ENCODE results near the gene C1QL4.

The C1QL4 gene

DNA sequence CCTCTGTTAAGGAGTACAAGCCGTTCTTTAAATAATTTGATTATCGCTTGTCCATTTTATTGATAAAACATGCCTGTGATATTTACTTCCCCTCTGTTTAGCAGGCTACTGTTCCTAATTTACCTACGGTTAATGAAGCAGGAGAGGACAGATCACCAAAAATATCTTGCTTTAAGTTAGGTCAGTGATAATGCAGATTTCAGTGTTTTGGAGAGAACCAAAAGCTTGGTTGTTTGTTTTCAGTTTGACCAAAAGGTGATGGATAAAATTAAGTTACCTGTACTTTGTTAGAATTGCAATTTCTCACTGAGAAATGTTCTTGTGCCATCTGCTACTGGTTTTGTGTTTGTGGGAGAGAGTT is 31.2 kb upstream of the C1QL4 start:
- TF ChIP-seq ZC3H10 (CRISPR knock-in tag; IDR thresholded peaks at IDR 0.05) (no peak), ZFP3 (CRISPR knock-in tag; IDR thresholded peaks at IDR 0.05) (no peak)
- TF ChIP-seq, protein P1, sequence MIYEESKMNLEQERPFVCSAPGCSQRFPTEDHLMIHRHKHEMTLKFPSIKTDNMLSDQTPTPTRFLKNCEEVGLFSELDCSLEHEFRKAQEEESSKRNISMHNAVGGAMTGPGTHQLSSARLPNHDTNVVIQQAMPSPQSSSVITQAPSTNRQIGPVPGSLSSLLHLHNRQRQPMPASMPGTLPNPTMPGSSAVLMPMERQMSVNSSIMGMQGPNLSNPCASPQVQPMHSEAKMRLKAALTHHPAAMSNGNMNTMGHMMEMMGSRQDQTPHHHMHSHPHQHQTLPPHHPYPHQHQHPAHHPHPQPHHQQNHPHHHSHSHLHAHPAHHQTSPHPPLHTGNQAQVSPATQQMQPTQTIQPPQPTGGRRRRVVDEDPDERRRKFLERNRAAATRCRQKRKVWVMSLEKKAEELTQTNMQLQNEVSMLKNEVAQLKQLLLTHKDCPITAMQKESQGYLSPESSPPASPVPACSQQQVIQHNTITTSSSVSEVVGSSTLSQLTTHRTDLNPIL (CRISPR knock-in tag; IDR thresholded peaks at IDR 0.05; ENCODE audit: low read depth) = no peak
- no peak for ATAC-seq

DNA sequence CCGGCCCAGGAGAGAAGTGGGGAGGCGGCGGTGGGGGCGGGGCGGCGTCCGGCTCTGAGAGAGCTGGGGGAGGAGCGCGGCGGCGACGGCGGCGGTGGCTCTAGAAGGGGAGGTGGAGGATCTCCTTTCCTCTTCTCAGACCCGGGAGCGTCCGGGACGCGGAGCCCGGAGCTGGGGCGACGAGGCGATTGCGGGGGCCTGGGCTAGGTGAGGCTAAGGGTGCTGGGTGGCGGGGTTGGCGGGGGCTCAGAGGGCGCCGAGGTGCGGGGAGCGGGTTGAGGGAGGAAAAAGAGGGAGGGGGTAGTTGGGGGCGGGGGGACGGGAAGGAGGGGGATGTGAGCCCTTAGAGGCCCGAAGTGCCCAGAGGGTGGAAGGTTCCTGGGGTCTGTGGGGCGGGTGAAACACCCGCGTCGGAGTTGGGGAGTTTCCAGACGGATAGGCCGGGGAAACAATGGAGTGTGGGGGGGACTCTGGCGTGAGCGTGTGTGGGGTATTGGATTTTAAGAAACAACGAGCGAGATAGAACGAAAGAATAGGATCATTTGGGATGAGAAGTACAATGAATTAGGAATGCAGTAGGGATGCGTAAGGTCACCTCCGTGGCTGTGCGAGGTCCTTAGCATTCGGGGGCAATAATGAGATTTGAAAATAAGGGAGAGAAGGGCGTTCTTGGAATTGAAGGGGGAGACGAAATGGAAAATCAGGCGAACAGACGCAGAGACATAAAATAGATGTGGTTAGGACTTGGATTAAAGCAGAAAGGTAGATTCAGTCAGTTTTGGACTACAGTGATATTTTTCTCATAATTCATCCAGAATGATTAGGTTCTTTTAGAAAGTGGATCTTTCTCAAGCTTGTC is 30.6 kb upstream of the C1QL4 start, which contains the start of gene SPATS2:
TSS of gene SPATS2 (plus strand) at position 82 of the 859 bp plus-strand sequence. CDS start 93,551 bp downstream, outside the sequence.
- TF ChIP-seq, protein P2, sequence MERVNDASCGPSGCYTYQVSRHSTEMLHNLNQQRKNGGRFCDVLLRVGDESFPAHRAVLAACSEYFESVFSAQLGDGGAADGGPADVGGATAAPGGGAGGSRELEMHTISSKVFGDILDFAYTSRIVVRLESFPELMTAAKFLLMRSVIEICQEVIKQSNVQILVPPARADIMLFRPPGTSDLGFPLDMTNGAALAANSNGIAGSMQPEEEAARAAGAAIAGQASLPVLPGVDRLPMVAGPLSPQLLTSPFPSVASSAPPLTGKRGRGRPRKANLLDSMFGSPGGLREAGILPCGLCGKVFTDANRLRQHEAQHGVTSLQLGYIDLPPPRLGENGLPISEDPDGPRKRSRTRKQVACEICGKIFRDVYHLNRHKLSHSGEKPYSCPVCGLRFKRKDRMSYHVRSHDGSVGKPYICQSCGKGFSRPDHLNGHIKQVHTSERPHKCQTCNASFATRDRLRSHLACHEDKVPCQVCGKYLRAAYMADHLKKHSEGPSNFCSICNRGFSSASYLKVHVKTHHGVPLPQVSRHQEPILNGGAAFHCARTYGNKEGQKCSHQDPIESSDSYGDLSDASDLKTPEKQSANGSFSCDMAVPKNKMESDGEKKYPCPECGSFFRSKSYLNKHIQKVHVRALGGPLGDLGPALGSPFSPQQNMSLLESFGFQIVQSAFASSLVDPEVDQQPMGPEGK (CRISPR knock-in tag; IDR thresholded peaks at IDR 0.05; ENCODE audit: borderline replicate concordance) = no peak
- TF ChIP-seq TOX (CRISPR knock-in tag; IDR thresholded peaks at IDR 0.05; ENCODE audit: borderline replicate concordance) = no peak
- 0 out of 2 replicates have a peak, but pooled peaks have one; percentile 48 for TF ChIP-seq GLIS3 (CRISPR knock-in tag; IDR thresholded peaks at IDR 0.05)
- peak; percentile 8 for ATAC-seq

DNA sequence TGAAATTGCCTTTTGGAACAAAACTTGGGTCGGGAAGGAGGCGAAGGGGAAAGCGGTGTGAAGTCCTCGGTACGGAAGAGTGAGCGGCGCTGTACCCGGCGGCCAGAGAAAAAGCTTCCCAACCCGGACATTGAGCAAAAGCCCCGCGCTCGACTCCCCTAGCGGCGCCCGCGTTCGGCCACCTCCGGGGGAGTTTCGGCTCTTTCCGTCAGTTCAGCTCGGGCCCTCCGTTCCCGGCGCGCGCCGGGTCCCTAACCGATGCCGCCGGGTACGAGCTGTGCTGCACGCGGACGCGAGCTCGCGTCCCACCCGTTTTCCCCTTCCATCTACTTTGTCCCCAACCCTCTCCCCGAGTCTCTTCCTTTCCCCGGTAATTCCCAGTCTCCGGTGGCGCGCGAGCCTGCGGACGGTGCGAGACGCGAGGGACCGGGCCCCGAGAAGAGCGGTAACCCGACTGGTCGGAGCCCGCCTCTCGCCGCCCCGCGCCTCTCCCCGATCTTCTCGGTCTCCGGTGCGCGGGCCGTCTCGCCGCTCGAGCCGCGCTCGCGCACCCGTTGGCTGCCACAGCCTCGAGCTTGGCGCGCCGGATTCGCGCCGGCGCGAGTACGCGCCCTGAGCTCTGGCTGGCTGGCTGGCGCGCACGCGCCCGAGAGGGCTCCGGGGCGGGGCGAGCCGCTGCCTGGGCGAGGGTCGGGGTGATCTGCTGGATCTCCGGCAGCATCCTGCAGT is 29.8 kb upstream of the C1QL4 start:
- TF ChIP-seq, protein P3, sequence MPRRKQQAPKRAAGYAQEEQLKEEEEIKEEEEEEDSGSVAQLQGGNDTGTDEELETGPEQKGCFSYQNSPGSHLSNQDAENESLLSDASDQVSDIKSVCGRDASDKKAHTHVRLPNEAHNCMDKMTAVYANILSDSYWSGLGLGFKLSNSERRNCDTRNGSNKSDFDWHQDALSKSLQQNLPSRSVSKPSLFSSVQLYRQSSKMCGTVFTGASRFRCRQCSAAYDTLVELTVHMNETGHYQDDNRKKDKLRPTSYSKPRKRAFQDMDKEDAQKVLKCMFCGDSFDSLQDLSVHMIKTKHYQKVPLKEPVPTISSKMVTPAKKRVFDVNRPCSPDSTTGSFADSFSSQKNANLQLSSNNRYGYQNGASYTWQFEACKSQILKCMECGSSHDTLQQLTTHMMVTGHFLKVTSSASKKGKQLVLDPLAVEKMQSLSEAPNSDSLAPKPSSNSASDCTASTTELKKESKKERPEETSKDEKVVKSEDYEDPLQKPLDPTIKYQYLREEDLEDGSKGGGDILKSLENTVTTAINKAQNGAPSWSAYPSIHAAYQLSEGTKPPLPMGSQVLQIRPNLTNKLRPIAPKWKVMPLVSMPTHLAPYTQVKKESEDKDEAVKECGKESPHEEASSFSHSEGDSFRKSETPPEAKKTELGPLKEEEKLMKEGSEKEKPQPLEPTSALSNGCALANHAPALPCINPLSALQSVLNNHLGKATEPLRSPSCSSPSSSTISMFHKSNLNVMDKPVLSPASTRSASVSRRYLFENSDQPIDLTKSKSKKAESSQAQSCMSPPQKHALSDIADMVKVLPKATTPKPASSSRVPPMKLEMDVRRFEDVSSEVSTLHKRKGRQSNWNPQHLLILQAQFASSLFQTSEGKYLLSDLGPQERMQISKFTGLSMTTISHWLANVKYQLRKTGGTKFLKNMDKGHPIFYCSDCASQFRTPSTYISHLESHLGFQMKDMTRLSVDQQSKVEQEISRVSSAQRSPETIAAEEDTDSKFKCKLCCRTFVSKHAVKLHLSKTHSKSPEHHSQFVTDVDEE (CRISPR knock-in tag; IDR thresholded peaks at IDR 0.05) = peak; percentile 91
- TF ChIP-seq TOX (CRISPR knock-in tag; IDR thresholded peaks at IDR 0.05; ENCODE audit: borderline replicate concordance) (no peak), ARNTL (CRISPR knock-in tag; IDR thresholded peaks at IDR 0.05; ENCODE audit: borderline replicate concordance, low read depth) (no peak), ZFP3 (CRISPR knock-in tag; IDR thresholded peaks at IDR 0.05) (peak; percentile 70; the same call in 1 of the 2 replicates), GLIS3 (CRISPR knock-in tag; IDR thresholded peaks at IDR 0.05) (peak; percentile 73; the same call in 1 of the 2 replicates), RARB (CRISPR knock-in tag; IDR thresholded peaks at IDR 0.05) (no peak)
- peak; percentile 85 for ATAC-seq

DNA sequence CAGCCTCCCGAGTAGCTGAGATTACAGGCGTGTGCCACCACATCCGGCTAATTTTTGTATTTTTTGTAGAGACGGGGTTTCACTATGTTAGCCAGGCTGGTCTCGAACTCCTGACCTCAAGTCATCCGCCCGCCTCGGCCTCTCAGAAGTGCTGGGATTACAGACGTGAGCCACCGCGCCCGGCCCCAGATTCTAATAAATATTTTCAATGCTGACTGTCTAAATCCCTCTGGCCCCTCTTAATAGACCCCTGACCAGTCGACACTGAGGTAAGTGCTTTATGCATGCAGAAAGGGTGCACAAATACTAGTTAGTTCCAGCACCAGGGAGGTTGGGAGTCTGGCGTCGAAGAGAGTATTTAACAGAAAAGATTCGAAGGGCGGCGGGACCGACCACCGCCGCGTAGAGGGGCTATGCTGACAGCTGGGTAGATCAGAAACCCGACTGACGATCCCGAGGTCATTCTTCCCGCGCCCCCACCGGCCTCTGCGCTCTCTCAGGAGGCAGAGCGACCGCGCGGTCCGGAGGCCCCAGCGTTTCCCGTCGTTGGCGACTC is 29.2 kb upstream of the C1QL4 start:
- TF ChIP-seq TOX (CRISPR knock-in tag; IDR thresholded peaks at IDR 0.05; ENCODE audit: borderline replicate concordance) (no peak), TCF4 (CRISPR knock-in tag; IDR thresholded peaks at IDR 0.05; ENCODE audit: borderline replicate concordance) (no peak), ZNF8 (CRISPR knock-in tag; IDR thresholded peaks at IDR 0.05) (no peak), RARB (CRISPR knock-in tag; IDR thresholded peaks at IDR 0.05) (no peak), ZNF70 (CRISPR knock-in tag; IDR thresholded peaks at IDR 0.05) (no peak), ESRRG (CRISPR knock-in tag; IDR thresholded peaks at IDR 0.05) (no peak), OSR1 (CRISPR knock-in tag; IDR thresholded peaks at IDR 0.05) (no peak), BACH2 (CRISPR knock-in tag; IDR thresholded peaks at IDR 0.05; ENCODE audit: borderline replicate concordance) (no peak)
- TF ChIP-seq, protein P4, sequence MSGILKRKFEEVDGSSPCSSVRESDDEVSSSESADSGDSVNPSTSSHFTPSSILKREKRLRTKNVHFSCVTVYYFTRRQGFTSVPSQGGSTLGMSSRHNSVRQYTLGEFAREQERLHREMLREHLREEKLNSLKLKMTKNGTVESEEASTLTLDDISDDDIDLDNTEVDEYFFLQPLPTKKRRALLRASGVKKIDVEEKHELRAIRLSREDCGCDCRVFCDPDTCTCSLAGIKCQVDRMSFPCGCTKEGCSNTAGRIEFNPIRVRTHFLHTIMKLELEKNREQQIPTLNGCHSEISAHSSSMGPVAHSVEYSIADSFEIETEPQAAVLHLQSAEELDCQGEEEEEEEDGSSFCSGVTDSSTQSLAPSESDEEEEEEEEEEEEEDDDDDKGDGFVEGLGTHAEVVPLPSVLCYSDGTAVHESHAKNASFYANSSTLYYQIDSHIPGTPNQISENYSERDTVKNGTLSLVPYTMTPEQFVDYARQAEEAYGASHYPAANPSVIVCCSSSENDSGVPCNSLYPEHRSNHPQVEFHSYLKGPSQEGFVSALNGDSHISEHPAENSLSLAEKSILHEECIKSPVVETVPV (CRISPR knock-in tag; IDR thresholded peaks at IDR 0.05) = no peak
- ATAC-seq = peak; percentile 26; the same call in 2 of the 3 replicates

Measured in SK-N-SH treated with all-trans-retinoic acid at 6 μM for 48 hours (cell line).